Left ventricle myocardium inferior (tissue), 1 donor: ENCODE results near the gene RBM19. TPM values are rescaled to one million over a fixed set of nuclear protein-coding genes. Genes with fewer than 3 reads are reported as not detected.

Experiments
- DNase-seq: peaks from one replicate; pipeline ENCODE4 v3.0.0-alpha.2; 2020
- H3K27ac ChIP-seq: fragments of 200-600 bp; replicated peaks from 2 replicates; pipeline ENCODE4 v1.8.0; 2021
- H3K27me3 ChIP-seq: fragments of 200-600 bp; 2 replicates; pipeline ENCODE4 v1.8.0; 2021; ENCODE audit warnings: low read depth
- H3K36me3 ChIP-seq: fragments of 200-600 bp; 2 replicates; pipeline ENCODE4 v1.8.0; 2021
- H3K4me1 ChIP-seq: fragments of 200-600 bp; 2 replicates; pipeline ENCODE4 v1.8.0; 2021
- H3K4me3 ChIP-seq: fragments of 200-600 bp; 2 replicates; pipeline ENCODE4 v1.8.0; 2021; ENCODE audit warnings: mild to moderate bottlenecking, moderate library complexity
- H3K9me3 ChIP-seq: fragments of 200-600 bp; replicated peaks from 2 replicates; pipeline ENCODE4 v1.8.0; 2021
- CTCF ChIP-seq: fragments of 200-600 bp; IDR thresholded peaks from 2 replicates; pipeline ENCODE4 v1.8.0; 2021; ENCODE audit warnings: antibody characterized with exemption, mild to moderate bottlenecking, borderline replicate concordance
- intact Hi-C: fragments of 100-400 bp; cut with micrococcal nuclease; formaldehyde crosslinking; loops from one replicate; pipeline ENCODE4 v1.11.0; 2022
- total RNA-seq: library from RNA; stranded (reverse); fragmentation: NEBNext Ultra II Directional; extraction: Animal tissue kit (Norgen Biotek cat#: 25700); gene quantifications from one replicate; pipeline ENCODE4 v1.2.1, GENCODE V29; 2021
- donor health status: DM: no; HTN: yes; CAD: no; lungs with severe emphysema.

Gene RBM19
- total RNA-seq, 1 donor from 2014 or later = 18.9 TPM

- TF ChIP-seq CTCF = no peak
- Histone ChIP-seq H3K27ac (no peak overlapping the region), H3K4me1 (no peaks in the 10 kb centered on the region), H3K9me3 (no peaks in the 10 kb centered on the region), H3K36me3 (no peaks in the 10 kb centered on the region), H3K4me3 (no peak overlapping the region), H3K27me3 (peaks cover 70% of the 10 kb centered on the region)
- intact Hi-C loops = no loop called here
- DNase-seq = no peak
Measured at GRCh38 chr12:113772505-113773030, 193.6 kb downstream of the RBM19 start.

GRCh38 chr12:113770389-113770865, 195.7 kb downstream of the RBM19 start:
- H3K27me3 ChIP-seq = peaks cover 72% of the 10 kb centered on the region
- intact Hi-C loops = no loop called here

GRCh38 chr12:113769305-113769704, 196.8 kb downstream of the RBM19 start:
- intact Hi-C loops = no loop called here
- Histone ChIP-seq H3K9me3 (no peaks in the 10 kb centered on the region), H3K4me1 (no peaks in the 10 kb centered on the region), H3K27ac (no peak overlapping the region), H3K4me3 (no peak overlapping the region), H3K27me3 (peaks cover 72% of the 10 kb centered on the region), H3K36me3 (no peaks in the 10 kb centered on the region)
- TF ChIP-seq CTCF = no peak
- DNase-seq = no peak

More at GRCh38 chr12:113770389-113770865, 195.7 kb downstream of the RBM19 start:
- Histone ChIP-seq H3K9me3 (no peaks in the 10 kb centered on the region), H3K4me3 (no peak overlapping the region), H3K36me3 (no peaks in the 10 kb centered on the region), H3K4me1 (no peaks in the 10 kb centered on the region), H3K27ac (no peak overlapping the region)
- no peak for TF ChIP-seq CTCF
- DNase-seq = no peak

GRCh38 chr12:113768850-113769249, 197.3 kb downstream of the RBM19 start:
- no peak for TF ChIP-seq CTCF
- intact Hi-C loops = no loop called here
- H3K27me3 ChIP-seq = peaks cover 72% of the 10 kb centered on the region

GRCh38 chr12:113766879-113767878, 198.9 kb downstream of the RBM19 start:
- Histone ChIP-seq H3K9me3 (no peaks in the 10 kb centered on the region), H3K4me1 (no peaks in the 10 kb centered on the region), H3K27ac (no peak overlapping the region), H3K4me3 (no peak overlapping the region), H3K36me3 (no peaks in the 10 kb centered on the region), H3K27me3 (peaks cover 84% of the 10 kb centered on the region)
- no peak for TF ChIP-seq CTCF
- intact Hi-C loops = no loop called here
- no peak for DNase-seq

More at GRCh38 chr12:113768850-113769249, 197.3 kb downstream of the RBM19 start:
- no peak for DNase-seq
- H3K4me1 ChIP-seq = no peaks in the 10 kb centered on the region
- H3K9me3 ChIP-seq = no peaks in the 10 kb centered on the region
- no peak overlapping the region for H3K4me3 ChIP-seq
- no peaks in the 10 kb centered on the region for H3K36me3 ChIP-seq
- no peak overlapping the region for H3K27ac ChIP-seq
